HL-60/S4 (cell line): Measurements from ENCODE around the gene APELA.
"Not testable (repeated sequence)": the region's sequence is repeated elsewhere in the genome, so short reads cannot be mapped to it uniquely, and the experiment has no call there.

ENCODE experiments used
- in situ Hi-C: fragments of 300-500 bp; cut with MboI; formaldehyde crosslinking; loops from 2 replicates; pipeline ENCODE4 v1.14.3; 2022; ENCODE audit warnings: low sequenced_read_pairs

The APELA gene

DNA sequence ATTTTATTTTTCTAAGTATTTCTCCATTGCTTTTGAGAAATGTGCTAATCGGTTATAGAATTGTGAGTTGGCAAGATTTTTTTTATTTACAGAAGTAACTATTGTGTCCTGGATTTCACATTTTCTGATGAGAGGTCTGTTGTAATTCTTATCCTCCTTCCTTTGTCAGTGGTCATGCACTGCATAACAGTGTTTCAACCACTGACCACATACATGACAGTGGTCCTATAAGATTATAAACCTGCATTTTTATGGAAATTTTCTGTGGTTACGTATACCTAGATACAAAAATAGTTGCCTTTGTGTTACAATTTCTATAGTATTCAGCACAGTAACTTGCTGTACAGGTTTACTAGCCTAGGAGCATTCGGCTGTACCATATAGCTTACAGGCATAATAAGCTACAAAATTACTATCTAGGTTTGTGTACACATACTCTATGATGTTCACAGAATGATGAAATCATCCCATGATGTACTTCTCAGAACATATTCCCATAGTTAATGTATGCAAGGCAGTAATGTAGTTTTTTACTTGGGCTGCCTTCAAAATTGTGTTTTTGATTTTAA is 47.8 kb downstream of the APELA start:
- in situ Hi-C loops: no loop called here

DNA sequence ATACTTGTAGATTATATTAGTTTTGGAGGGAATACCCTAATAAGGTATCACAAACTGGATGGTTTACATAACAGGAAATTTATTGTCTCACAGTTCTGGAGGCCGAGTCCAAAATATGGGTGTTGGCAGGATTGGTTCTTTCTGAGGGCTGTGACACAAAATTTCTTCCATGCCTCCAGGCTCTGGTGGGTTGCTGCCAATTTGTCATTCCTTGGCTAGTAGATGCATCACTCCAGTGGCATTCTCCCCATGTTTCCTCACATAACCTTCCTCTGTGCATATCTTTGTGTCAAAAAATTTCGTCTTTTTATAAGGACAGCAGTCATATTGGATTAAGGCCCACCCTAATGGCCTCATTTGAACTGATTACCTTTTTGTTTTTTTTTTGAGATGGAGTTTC is 49.3 kb downstream of the APELA start:
- in situ Hi-C loops: no loop called here

DNA sequence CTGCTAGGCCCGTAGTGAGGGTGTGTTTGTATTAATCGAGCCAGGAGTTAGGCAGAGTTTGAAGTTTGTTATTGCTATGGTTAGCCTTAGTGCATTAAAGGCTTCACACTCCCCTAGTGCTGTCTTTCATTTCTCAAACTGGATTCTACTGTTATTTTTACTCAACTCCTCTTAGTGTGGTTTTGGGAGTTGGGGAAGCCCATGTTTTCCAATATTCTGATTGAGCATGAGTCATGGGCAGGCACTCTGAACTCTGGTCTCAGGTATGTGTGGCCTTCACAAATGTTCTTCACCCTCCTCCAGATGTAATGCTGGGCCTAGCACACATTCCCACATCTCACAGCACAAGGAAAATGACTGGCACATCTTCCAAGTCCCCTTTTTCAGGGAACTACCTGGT is 50.1 kb downstream of the APELA start:
- in situ Hi-C loops: not testable (repeated sequence)

GRCh38 chr4:164930647-164931046 is 53.7 kb downstream of the APELA start:
- in situ Hi-C loops: no loop called here

DNA sequence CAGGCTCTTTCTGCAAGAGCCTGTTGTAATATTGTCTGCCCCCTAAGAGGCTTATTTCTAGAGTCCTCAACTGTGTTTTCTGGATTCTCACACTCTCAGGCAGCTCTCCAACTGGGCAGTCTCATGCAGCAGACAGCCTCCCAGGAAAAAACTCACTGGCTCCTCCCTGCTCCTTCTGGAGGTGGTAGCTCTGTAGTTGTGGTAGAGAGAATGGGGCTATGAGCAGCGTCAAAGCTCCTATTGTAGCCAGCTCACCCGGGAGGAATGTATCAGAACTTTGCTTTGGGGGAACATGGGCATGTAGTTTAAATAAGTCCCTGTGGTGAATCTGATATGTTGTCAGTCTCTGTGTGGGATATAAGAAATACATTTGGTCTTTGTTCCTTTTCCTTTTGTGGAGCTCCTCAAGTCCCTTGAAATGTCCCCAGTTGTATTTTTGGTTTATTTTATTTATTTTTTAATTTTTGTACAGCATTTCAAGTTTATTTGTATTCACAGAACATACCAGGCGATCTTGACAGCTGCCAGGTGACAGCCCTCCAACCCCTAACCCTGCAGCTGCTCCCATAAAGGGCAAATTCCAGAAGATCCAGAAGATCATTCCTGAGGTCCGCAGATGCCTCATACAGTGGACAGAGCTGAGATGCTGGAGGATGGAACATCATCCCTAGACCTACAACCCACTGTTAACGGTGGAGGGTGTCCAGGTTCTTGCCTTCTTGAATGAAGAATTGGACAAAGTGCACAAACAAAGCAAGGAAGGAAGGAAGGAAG is 54.8 kb downstream of the APELA start:
- in situ Hi-C loops: no loop called here

DNA sequence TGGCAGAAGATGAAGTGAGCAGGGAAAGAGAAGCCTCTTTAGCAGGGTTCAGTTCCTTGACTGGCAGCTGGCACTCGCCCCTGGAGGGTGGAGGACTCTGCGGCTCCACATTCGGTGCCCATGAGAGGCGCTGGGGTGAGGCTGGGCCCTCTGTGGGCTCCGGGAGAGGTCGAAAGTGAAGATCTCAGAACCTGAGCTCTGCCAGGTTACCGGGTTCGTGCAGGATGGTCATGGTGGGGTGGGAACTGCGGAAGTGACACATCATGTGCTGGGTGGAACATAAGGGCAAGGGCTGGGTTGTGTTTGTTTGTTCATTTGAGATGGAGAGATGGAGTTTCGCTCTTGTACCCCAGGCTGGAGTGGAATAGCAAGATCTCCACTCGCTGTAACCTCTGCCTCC is 56.3 kb downstream of the APELA start:
- in situ Hi-C loops: no loop called here

DNA sequence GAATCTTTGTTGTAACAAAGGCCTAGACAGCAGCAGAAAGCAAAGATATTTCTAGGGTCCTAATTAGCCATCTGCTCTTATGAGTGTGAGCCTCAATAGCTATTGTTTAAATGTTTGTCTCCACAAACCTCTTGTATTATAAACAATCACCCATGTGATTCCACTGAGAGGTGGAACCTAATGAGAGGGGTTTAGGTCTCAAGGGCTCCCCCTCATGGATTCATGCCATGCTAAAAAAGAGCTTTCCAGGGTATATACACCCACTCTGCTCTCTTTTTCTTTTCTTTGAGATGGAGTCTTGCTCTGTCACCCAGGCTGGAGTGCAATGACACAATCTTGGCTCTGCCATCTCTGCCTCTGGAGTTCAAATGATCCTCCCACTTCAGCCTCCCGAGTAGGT is 58.4 kb downstream of the APELA start:
- in situ Hi-C loops: no loop called here

- in situ Hi-C loops: not testable (repeated sequence)
Observed at GRCh38 chr4:164935865-164936606, 59.1 kb downstream of the APELA start.

DNA sequence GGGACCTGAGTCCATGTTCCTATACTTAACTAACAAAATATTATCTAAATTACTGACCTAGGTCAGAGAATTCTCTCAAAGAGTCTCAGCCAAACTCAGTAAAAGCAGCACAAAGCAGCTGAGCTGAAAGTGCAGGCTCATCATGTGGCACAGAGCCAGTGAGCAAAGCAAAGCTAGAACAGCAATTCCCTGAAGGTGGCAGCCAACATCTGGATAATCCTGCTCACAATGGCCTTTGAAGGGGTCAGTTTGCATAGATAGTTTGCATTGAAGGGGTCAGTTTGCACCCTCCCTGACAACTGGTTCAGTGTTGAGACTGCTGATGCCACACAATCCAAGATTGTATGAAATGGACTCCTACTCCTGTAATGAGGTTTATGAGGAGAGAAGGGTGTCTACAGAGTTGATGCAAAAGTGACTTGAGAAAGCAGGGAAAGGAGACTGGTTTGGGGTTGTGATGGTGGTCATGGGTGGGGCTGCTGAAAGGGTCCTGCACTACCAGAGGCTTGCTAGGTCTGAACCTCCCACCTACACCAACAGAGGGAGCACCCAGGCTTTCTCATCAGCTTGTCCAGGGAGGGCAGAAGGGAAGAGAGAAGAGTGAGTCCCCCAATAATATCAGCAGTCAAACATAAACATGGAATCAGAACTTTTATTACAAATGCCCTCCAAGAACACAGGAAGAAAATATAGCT is 60.7 kb downstream of the APELA start:
- in situ Hi-C loops: no loop called here

DNA sequence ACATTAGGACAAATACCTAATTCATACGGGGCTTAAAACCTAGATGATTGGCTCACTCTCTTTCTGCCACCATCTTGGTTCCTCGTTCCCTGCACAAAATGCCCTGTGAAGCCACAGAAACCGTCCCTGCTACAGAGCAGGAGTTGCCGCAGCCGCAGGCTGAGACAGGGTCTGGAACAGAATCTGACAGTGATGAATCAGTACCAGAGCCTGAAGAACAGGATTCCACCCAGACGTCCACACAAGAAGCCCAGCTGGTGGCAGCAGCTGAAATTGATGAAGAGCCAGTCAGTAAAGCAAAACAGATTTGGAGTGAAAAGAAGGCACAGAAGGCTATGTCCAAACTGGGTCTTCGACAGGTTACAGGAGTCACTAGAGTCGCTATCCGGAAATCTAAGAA is 66.2 kb downstream of the APELA start:
- in situ Hi-C loops: no loop called here

GRCh38 chr4:164945146-164945545 is 68.2 kb downstream of the APELA start:
- in situ Hi-C loops: no loop called here

DNA sequence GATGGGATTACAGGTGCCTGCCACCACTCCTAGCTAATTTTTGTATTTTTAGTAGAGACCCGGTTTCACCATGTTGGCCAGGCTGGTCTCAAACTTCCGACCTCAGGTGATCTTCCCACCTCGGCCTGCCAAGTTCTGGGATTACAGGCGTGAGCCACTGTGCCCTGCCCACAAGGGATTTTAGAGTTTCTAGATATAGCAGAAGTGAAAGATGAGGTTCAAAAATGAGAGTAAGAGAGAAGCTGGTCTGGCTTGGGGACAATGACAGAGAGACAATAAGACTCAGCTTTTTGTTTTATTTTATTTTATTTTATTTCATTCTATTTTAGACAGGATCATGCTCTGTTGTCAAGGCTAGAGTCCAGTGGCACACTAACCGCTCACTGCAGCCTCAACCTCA is 69.8 kb downstream of the APELA start:
- in situ Hi-C loops: no loop called here
